ENCODE results near the gene ACOT13. TPM values are rescaled to one million over a fixed set of nuclear protein-coding genes. Genes with fewer than 3 reads are reported as not detected.

ACOT13 gene
- total and polyA plus RNA-seq, 2 of the 4 experiments (the other 2 are of a cell fraction), result 3.6 to 25.7 TPM

DNA sequence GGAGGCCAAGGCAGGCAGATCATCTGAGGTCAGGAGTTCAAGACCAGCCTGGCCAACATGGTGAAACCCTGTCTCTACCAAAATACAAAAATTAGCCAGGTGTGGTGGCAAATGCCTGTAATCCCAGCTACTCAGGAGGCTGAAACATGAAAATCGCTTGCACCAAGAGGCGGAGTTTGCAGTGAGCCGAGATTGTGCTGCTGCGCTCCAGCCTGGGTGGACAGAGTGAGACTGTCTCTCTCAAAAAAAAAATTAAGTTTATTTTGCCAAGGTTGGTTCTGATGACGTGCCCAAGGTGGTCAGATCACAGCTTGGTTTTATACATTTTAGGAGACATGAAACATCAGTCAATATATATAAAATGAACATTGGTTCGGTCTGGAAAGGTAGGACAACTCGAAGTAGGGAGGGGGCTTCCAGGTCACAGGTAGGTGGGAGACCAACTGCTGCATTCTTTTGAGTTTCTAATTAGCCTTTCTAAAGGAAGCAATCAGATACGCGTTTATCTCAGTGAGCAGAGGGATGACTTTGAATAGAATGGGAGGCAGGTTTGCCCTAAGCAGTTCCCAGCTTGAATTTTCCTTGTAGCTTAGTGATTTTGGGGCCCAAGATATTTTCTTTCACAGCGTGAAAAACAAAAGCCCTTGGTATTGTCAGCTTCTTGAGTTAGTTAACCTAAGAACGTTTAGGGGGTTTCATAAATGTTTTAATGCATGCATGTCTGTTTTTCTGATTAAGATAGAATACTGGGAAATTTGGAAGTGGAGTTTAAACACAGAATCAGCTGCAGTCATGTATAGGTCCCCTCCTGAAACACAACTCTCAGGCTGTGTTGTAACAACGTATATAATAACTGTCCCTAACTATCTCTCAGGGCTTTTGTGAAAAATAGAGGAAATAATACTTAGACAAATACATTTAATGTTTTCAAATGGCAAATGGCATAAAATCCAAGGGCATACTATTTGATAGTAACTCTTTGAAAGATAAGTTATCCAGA is 16.7 kb downstream of the ACOT13 start (continued):
- TF ChIP-seq USF2 (IDR thresholded peaks at IDR 0.05; ENCODE audit: low read depth, low read length), result no peak

DNA sequence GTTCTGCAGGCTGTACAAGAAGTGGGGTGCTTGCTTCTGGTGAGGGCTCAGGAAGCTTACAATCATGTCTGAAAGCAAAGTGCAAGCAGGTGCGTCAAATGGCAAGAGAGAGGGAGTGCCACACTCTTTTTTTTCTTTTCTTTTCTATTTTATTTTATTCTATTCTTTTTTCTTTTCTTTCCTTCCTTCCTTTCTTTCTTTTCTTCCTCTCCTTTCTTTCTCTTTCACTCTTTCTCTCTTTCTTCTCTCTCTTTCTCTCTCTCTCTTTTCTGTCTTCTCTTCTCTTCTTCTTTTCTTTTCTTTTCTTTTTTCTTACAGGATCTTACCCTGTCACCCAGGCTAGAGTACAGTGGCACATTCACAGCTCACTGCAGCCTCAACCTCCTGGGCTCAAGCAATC is 19.5 kb downstream of the ACOT13 start:
- Histone ChIP-seq H3K4ac (ENCODE audit: low read depth, low read length) (no peak overlapping the region), H3K4me1 (ENCODE audit: control insufficient read depth, insufficient read depth, low read length) (no peaks in the 10 kb centered on the region), H3K56ac (ENCODE audit: extremely low read depth, insufficient read depth, low read length) (no peak overlapping the region), H4K20me1 (ENCODE audit: insufficient read depth, low read length) (no peaks in the 10 kb centered on the region), H3K27me3 (ENCODE audit: control insufficient read depth, insufficient read depth, low read length) (no peaks in the 10 kb centered on the region), H2BK120ac (ENCODE audit: low read depth, low read length) (no peak overlapping the region), H3K23ac (ENCODE audit: low read depth, low read length) (no peak overlapping the region), H2AK9ac (replicated peaks; ENCODE audit: low read depth, low read length, poor library complexity) (no peak overlapping the region), H3K9me1 (ENCODE audit: insufficient read depth, low read length) (no peaks in the 10 kb centered on the region), H3K4me3 (ENCODE audit: insufficient read depth, low read depth, low read length) (no peak overlapping the region), H3K27ac (ENCODE audit: insufficient read depth, low read length) (no peak overlapping the region), H2AK5ac (ENCODE audit: low read depth, low read length) (no peak overlapping the region), H3K79me1 (ENCODE audit: low read depth in 1 of 2, low read length in 2 of 2) (no peaks in the 10 kb centered on the region; a peak in 1 of 4 replicates), H3K9me3 (ENCODE audit: control insufficient read depth, insufficient read depth, low read length) (no peaks in the 10 kb centered on the region), H4K91ac (ENCODE audit: insufficient read depth, low read depth, low read length) (no peak overlapping the region), H4K8ac (ENCODE audit: low read depth in 2 of 2, low read length in 2 of 2) (no peak overlapping the region), H3K4me2 (ENCODE audit: low read depth, low read length) (no peak overlapping the region), H3K14ac (replicated peaks; ENCODE audit: low read depth, low read length) (no peak overlapping the region), H2BK20ac (ENCODE audit: low read depth, low read length) (no peak overlapping the region), H3K36me3 (ENCODE audit: control insufficient read depth, insufficient read depth, low read length) (no peaks in the 10 kb centered on the region), H2AFZ (replicated peaks; ENCODE audit: low read length, poor library complexity) (no peak overlapping the region), H4K5ac (ENCODE audit: low read depth, low read length) (no peak overlapping the region), H2BK15ac (ENCODE audit: low read depth, low read length) (no peak overlapping the region), H2BK5ac (ENCODE audit: low read depth, low read length, poor library complexity, severe bottlenecking) (no peak overlapping the region), H3K9ac (ENCODE audit: low read depth, low read length) (no peak overlapping the region), H3K18ac (ENCODE audit: low read depth, low read length) (no peak overlapping the region)
- no peak for DNase-seq
- dilution Hi-C loops (cut with HindIII; ENCODE audit: low sequenced_read_pairs, unreplicated experiment), result no loop called here
- POLR2A ChIA-PET (ENCODE audit: unreplicated experiment), result no interaction called here
- WGBS, 2 experiments (ENCODE audit: extremely low coverage in 2 of 2, insufficient read length in 1 of 2), result no CpG with 5 or more reads among the region's 1 CpG
- ATAC-seq (ENCODE audit: low read depth), result no peak
- CTCF ChIA-PET, result no interaction called here
- in situ Hi-C loops (cut with MboI; ENCODE audit: low sequenced_read_pairs), result no loop called here
- intact Hi-C loops (cut with micrococcal nuclease), result no loop called here
- BruUV-seq (replicated peaks), result no TSS peak
- no peak for TF ChIP-seq USF2 (IDR thresholded peaks at IDR 0.05; ENCODE audit: low read depth, low read length)
- no peak for TF ChIP-seq RAD21 (IDR thresholded peaks at IDR 0.05; ENCODE audit: low read length)
- TF ChIP-seq BHLHE40 (IDR thresholded peaks at IDR 0.05; ENCODE audit: low read depth, low read length), result no peak
- TF ChIP-seq RFX5 (IDR thresholded peaks at IDR 0.05; ENCODE audit: low read depth, low read length), result no peak
- TF ChIP-seq CEBPB (IDR thresholded peaks at IDR 0.05; ENCODE audit: low read depth, low read length), result no peak
- TF ChIP-seq SMC3 (IDR thresholded peaks at IDR 0.05; ENCODE audit: low read depth, low read length), result no peak
- TF ChIP-seq FOS (IDR thresholded peaks at IDR 0.05; ENCODE audit: low read depth, low read length), result no peak
- no peak for TF ChIP-seq NFE2L2 (IDR thresholded peaks at IDR 0.05; ENCODE audit: low read depth, low read length)
- TF ChIP-seq, protein P1, sequence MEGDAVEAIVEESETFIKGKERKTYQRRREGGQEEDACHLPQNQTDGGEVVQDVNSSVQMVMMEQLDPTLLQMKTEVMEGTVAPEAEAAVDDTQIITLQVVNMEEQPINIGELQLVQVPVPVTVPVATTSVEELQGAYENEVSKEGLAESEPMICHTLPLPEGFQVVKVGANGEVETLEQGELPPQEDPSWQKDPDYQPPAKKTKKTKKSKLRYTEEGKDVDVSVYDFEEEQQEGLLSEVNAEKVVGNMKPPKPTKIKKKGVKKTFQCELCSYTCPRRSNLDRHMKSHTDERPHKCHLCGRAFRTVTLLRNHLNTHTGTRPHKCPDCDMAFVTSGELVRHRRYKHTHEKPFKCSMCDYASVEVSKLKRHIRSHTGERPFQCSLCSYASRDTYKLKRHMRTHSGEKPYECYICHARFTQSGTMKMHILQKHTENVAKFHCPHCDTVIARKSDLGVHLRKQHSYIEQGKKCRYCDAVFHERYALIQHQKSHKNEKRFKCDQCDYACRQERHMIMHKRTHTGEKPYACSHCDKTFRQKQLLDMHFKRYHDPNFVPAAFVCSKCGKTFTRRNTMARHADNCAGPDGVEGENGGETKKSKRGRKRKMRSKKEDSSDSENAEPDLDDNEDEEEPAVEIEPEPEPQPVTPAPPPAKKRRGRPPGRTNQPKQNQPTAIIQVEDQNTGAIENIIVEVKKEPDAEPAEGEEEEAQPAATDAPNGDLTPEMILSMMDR (conservative IDR thresholded peaks at IDR 0.05; ENCODE audit: low read depth, low read length), result no peak
- TF ChIP-seq RCOR1 (IDR thresholded peaks at IDR 0.05; ENCODE audit: insufficient replicate concordance, low read length), result no peak
- no peak for TF ChIP-seq MAFK (IDR thresholded peaks at IDR 0.05; ENCODE audit: low read depth, low read length)
- no peak for TF ChIP-seq CHD1 (IDR thresholded peaks at IDR 0.05; ENCODE audit: low read depth, low read length)
- no peak for TF ChIP-seq MXI1 (IDR thresholded peaks at IDR 0.05; ENCODE audit: borderline replicate concordance, low read depth, low read length)
